Measurements from ENCODE around the gene ANTXR1.

GRCh38 chr2:69092857-69093256 is 79.9 kb downstream of the ANTXR1 start:
- TF ChIP-seq CTCF (conservative IDR thresholded peaks at IDR 0.05 in 1 of 2, IDR thresholded peaks at IDR 0.05 in 1 of 2; ENCODE audit: low read depth in 1 of 2, low read length in 2 of 2) = no peak
- TF ChIP-seq EZH2 (IDR thresholded peaks at IDR 0.05; ENCODE audit: low read length, missing control alignments) = no peak
